GM18861 (cell line): ENCODE results near the gene SLC5A6.
"Not testable (repeated sequence)": the region's sequence is repeated elsewhere in the genome, so short reads cannot be mapped to it uniquely, and the experiment has no call there.

Experiments used
- ATAC-seq: cut with Tn5 transposase; IDR thresholded peaks from one replicate; pipeline ENCODE4 v1.9.1; 2021; ENCODE audit not compliant: unreplicated experiment

The SLC5A6 gene

DNA sequence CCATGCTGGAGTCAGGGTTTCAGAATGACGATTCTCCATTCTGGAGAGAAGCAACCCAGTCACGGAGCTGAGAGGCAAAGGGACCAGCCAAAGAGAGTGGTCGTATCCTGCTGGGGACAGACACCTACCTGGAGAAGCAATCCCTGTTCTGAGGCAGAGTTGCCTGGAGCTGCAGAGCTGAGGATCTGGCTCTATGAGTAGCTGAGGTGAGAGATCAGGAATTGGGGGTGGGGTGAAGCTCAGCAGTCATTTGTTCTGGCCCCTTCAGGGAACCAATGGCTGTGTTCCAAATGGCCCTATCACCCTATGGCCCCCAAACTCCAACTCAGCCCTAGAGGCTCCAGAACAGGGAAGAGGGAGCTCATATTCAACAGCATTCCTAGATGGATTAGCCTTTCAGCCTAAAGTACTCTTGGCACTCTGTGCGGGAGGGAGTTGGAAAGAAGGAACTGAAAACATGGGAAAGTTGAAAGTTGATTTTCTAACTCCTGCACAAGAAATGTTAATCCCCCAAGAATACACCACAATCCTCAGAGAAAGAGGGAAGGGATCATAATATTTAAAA, 3.5 kb downstream of the SLC5A6 start:
- ATAC-seq = no peak

DNA sequence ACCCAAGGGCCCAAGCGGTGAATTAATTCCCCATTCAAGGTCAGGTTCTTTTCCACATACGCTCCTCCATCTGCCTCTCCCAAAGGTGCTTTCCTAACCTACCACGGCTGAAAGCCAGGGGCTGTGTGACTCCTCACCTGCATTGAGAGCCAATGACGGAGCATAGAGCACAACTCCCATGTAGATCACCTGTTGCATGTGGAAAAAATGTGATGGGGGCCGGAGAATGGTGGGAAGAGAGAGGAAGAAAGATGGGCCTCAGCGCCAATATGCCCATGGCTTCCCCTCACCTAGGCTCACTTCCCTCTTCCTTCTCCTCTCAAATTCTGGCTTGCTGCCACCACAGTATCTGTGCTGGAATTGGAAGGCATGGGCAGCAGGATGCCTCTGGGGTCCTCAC, 5.7 kb downstream of the SLC5A6 start:
- no peak for ATAC-seq

DNA sequence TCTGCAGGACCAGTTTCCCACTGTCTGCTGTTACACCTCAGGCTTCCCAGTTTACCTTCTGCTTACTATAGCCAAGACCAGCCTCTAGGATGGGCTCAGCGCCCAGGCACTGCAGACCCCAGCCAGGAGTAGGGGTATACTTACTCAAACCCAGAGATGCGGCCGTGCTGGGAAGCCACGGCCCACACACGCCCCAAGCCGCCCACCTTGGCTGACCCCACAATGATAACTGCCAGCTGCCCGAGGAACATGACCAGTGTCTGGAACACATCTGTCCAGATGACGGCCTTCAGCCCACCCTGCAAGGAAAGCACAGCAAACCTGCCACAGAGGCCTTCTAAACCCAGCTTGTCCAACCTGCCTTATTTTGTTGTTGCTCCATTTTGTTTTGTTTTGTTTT, 6.9 kb downstream of the SLC5A6 start:
- ATAC-seq = no peak

DNA sequence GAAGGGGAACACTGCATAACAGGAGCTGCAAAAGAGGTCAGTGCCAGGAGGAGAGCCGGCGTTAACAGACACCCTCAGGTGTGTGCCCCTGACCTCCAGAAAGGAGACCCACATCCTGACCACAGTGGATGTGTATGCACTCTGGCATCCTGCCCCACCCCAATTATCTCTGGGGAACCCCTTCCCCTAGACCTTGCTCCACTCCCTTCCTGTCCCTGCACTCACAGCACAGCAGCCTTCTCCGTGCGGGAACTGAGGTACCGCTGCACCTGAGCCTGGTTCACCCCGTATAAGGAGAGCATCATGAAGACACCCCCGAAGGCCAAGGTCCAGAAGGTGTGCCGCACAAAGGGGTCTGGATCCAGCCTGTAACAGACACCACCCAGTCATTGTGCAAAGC, 7.5 kb downstream of the SLC5A6 start:
- ATAC-seq = no peak

DNA sequence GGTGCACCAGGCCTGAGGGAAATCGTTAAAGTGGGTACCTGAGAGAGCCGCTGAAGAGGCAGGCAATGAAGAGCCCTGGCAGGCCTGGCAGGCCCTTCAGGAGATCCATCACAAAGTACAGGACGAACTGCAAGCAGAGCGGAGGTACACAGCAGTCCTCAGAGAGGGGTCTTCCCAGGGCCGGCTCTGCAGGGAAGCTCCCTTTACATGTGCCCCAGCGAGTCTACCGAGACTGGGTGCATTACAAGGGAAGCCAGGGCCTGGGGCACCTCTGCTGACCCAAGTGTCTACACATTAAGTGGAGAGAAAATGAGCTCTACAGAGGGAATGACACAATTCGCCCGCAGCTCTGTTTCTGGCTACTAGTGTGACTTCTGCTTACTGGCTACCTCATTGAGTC, 8.3 kb downstream of the SLC5A6 start:
- no peak for ATAC-seq

DNA sequence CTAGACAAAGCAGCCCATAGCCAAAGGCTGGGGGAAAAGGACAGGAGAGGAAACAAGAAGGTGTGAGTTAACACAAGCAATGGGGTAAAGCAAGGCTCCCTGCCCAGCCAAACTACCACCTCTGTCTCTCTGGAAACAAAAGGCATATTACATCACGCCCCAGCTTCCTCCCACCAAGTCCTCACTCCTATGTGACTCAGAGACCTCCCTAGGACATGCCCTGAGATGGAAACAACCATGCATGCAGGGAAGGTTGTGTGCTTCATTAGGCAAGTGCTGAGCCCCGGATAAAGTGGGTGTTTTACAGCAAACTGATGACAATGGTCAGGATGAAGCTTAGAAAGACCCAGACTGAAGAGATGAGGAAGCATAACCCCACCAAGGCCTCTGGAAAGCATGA, 9.2 kb downstream of the SLC5A6 start:
- ATAC-seq = no peak

DNA sequence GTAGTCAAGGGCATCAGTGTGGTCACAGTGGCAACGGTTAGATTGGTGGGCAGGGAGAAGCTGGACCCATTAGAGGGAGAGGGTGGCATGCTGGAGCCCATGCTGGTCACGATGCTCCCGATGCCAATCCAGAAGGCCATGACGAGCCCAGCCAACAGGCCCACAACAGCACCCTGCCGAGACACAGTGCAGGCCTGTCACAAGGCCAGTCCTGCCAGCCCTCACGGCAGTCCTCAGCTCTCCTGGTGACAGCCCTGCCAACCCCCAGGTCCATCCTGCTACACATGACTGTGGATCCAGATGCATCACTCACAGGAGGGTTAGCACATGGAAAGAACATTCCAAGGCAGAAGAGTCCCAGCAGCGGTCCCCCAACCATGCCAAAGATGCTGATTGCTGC, 10.4 kb downstream of the SLC5A6 start:
- ATAC-seq = no peak

DNA sequence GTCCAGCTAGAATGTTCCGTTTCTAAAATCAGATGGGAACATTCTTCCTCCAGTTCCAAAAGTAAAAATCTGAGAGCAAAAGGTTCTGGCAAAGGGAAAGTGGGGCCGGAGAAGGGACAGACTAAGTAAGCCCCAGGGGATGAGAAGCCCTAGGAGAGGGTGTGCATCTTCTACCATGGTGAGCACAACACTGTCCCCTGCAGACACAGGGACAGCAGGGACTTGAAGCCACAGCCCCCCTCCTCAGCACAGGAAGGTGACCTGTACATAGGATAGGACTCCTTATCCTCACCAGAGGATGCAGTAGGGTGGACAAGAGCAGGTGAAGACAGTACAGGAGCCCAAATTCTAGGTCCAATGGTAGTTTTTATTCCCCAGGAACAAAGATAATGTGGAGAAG, 12.8 kb downstream of the SLC5A6 start:
- ATAC-seq = no peak

DNA sequence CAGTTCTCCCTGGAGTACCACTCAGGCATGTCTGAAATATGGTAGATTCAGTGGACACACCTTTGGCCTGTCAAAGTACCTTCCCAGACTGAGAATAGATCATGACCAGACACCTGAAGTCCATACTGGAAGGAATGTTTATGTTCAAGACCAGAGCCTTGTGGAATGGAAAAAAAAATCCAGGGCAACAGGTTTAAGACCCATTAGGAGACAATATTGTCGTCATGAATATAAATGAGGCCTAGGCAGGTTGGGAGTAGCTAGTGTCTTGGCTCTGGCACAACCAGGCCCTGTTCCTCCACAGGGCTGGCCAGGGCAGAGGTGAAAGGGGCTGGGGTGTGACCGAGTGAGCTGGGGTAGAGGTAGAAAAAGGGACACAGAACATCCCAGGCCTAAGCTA, 13.4 kb downstream of the SLC5A6 start:
- no peak for ATAC-seq

DNA sequence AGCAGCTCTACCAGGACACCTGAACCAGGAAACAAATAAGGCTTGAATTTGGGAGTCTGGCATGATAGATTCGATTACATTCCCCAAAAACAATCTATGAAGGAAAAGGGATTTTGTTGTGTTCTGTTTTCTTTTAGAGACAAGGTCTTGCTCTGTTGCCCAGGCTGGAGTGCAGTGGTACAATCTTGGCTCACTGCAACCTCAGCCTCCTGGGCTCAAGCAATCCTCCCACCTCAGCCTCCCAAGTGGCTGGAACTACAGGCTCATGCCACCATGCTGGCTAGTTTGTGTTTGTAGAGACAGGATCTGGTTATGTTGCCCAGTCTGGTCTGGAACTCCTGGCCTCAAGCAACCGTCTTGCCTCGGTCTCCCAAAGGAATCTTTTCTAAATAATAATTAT, 14.0 kb downstream of the SLC5A6 start:
- not testable (repeated sequence) for ATAC-seq

DNA sequence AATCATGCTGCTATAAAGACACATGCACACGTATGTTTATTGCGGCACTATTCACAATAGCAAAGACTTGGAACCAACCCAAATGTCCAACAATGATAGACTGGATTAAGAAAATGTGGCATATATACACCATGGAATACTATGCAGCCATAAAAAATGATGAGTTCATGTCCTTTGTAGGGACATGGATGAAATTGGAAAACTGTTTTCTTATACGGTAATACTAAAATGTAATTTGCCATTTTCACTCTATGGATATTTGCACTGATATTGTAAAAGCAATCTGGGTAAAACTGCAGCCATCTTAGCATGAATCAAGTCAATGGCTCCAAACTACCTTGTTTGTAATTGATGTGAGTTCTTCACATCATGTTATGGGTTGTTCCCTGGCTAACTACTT, 16.3 kb downstream of the SLC5A6 start:
- not testable (repeated sequence) for ATAC-seq

DNA sequence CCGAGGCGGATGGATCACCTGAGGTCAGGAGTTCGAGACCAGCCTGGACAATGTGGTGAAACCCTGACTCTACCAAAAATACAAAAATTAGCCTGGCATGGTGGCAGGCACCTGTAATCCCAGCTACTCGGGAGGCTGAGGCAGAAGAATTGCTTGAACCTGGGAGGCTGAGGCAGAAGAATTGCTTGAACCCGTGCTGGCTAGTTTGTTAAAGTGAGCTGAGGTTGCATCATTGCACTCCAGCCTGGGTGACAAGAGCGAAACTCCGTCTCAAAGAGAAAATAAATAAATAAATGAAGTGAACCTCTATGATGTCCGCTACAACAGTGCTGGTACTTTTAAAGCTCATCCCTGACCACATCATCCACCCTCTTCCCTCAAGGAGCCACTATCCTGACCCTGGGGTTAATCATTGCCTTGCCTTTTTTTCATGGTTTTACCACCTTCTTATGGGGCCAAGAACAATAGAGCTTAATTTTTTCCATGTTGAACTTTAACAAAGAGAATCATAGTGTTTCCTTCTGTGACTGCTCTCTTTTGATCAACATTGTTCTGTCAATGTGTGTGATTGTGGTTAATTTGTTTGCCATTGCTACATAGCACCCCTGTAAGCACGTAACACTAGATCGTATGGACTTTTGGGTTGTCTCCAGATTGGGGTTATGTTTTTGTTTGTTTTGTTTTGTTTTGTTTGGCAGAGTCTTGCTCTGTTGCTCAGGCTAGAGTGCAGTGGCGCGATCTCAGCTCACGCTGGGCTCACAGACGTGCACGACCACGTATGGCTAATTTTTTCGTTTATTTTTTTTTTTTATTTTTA, 17.3 kb downstream of the SLC5A6 start:
- ATAC-seq = no peak

DNA sequence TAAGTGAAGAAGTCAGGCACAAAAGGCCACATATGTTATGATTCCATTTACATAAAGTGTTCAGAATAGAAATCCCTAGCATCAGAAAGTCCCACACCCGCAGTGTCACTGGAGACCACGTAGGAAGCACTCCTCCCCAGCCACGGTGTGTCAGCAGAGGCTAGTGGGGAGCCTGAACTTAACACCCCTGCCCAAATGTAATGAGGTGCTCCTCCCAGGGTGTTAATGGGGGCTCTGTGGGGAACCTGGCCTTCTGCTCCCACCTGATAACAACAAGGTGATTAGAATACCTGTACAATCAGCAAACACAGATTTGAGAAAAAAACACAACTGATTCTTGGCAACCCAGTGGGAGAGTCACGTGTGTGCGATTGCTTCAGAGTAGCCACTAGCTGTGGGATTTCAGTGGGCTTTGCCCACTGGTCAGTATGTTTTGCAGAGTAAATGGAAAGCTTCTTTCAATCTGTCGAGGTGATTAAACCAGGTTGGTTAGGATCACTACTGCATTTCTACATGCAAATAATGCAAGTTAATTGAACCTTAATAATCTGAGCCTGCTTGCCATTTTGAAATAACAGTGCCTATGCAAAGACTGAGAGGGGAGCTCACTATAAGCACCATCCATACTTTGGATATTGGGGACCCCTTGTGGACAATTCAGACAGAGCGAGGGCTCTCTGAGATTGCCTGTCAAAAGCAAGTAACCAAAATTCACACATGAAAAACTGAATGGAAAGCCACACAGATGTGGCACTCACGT, 20.8 kb downstream of the SLC5A6 start:
- ATAC-seq = no peak

DNA sequence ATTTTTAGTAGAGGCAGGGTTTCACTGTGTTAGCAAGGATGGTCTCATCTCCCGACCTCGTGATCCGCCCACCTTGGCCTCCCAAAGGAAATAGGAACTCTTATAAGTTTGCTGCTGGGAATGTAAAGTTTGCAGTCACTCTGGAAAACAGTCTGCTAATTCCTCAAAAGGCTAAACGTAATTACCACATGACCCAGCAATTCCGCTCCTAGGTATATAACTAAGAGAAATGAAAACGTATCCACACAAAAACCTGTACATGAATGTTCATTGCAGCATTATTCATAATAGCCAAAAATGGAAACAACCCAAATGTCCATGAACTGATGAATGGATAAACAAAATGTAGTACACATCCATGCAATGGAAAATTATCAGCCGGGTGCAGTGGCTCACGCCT, 22.1 kb downstream of the SLC5A6 start:
- ATAC-seq = no peak

DNA sequence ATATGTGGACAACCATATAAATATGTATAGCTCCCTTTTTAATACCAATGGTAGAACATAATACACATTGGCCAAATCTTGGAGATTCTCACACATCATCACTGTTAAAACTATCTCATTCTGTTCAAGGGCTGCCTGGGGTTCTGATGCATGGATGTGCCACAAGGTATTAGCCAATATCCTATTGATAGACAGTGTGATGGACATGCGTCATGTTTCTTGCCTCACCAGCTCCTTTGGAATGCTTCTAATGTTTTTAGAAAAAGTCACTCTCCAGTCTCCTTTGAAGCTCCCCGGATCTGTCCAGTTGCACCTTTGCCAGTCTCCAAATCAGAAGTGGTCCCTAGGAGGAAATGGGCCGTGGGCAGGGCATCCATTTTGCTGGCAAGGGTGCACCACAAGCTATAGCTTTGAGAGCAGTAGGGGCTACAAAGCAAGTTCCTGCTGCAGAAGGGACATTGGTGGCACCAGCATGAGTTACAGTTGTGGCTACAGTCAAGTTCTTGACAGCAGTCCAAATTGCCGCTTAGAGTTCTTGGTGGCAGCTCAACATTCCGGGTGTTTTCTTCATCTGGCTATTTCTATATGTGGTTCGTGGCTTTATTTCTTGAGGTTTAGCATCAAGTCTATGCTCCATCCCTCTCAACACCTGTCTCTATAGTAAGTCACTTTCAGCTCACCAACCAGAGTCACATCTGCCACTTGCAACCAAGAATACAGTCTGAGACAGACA, 25.3 kb downstream of the SLC5A6 start:
- ATAC-seq = no peak

DNA sequence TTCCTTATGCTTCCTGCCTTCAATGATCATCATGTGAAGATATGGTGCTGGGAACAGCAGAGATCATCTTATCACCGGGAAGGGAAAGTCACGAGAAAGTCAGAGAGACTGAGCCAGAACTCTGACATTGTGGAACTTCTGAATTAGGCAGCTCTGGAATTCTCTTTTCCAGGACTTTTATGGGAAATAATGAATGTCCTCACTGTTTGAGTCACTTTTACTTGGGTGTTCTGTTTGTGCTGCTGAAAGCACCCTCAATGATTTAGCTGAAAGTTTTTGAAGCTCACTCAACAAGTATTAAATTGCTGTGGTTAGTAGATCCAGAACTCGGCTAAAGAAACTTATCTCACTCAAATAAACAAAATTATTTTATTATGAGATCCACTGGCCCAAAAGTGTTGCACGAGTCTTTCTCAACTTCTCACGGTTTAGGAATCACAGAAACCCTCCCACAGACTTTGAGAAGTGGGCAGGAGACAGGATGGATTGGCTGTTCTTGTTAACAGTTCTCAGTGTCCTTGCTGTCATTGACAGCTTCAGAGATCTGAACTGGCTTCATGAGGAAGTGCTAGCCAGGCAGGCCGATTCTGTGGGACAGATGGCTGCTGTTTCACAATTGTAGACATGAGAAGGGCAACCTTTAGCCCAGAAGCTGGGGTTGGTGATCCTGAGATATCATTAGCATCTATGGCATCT, 26.6 kb downstream of the SLC5A6 start:
- no peak for ATAC-seq

DNA sequence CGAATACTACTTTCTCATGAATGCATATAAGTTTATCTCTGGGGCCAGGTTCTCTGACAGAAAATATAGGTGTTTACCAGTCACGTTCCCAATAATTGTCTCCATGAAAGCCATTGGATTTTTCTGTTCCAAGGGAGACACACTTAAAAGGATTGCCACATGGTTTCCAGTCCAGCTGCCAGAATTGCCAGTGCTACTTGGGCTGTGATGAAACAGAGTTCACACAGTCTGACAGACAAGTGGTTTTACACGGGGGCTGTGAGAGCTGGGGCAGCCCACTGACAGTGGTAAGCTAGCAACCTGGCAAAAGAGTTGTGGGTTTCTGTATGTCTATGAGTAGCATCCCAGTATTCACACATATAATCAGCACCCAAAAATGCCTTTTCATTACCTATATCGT, 28.0 kb downstream of the SLC5A6 start:
- ATAC-seq = no peak

DNA sequence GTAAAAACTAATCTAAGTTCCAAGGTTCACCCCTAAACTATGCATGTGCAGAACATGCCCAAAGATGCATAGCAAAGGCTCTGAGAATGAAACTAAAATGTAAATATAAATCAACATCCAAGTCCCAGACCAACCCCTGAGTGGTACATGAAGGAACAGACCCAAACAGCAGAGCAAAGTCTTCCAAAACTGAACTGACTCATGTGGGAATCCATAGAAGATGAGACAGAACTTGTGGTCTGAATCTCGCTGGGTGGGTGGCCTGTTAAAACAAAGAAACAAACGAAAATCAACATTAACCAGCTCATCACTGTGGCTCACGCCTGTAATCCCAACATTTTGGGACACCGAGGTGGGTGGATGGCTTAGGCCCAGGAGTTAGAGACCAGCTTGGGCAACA, 29.7 kb downstream of the SLC5A6 start:
- no peak for ATAC-seq

DNA sequence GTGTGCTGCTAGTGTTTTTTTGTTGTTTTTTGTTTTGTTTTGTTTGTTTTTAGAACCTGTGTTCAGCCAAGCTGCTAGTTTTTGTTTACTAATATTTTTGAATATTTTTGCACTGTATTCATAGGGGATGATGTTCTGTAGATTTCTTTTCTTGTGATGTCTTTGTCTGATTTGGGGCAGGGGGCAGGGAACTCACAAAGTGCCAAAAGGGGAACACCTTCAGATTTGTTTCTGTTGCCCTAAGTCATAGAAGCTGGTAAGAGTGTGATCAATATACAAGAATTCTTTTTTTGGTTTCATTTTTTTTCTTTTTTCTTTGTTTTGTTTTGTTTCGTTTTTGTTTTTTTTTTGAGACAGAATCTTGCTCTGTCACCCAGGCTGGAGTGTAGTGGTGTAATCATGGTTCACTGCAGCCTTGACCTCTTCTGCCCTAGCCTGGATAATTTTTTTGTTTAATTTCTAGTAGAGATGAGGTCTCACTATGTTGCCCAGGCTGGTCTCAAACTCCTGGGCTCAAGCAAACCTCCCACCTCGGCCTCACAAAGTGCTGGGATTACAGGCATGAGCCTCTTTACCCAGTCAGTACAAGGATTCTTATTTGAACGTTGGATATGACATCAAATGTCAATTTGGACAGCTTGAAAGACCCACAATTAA, 32.6 kb downstream of the SLC5A6 start:
- no peak for ATAC-seq

DNA sequence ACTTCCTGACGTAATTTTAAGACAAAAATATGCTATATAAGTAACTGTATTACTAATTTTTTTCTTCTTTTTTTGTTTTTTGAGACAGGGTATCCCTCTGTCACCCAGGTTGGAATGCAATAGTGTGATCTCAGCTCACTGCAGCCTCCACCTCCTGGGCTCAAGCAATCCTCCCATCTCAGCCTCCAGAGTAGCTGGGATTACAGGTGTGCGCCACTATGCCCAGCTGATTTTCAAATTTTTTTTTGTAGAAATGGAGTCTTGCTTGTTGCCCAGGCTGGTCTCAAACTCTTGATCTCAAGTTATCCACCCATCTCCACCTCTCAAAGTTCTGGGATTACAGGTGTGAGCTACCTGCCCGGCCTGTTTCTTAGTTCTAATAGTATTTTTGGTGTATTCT, 33.6 kb downstream of the SLC5A6 start:
- ATAC-seq = no peak
